HG03571 (cell line): ENCODE measurements around the gene ELAVL1.

Source experiments
- ATAC-seq: cut with Tn5 transposase; IDR thresholded peaks from one replicate; pipeline ENCODE4 v1.9.1; 2021; ENCODE audit not compliant: unreplicated experiment

ELAVL1 gene

DNA sequence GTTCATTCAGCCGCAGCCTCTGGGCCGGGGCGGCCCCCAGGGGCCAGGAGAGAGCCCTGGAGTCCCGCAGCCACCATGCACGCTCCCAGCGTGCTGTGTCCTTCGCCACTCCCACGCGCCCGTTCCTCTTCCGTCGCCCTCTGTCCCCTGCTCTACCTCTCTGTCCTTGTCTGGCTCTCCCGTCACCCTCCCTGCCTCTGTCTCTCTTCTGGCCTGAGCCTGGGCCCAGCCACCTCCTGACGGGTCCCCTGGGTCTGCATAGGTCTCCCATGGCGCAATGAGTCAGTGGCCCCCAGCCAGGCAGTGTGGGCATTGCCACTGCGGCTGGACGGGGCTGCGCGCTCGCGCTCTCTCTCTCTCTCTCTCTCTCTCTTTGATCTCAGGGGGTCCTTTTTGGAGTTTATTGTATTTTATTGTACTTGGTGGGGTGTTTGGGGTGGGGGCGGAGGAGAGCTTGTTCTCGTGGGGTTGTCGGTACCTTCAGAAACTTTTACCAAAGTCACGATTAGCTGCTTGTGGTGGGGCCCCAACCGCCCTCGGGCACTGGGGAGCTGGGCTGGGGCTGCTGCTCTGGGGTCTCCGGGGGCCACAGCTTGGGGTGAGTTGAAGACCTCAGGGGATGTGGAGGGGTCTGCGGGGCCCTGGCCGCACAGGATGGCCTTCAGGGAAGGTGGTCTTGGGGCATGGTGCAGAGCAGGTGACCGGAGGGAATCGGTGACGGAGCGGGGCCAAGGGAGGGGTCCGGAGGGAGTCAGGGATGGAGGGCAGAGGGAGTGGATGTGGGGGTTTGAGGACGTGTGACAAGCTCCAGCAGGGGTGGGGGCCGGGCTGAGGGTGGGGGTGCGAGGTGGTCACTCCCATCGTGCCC, 92.5 kb downstream of the ELAVL1 start:
- ATAC-seq = no peak

DNA sequence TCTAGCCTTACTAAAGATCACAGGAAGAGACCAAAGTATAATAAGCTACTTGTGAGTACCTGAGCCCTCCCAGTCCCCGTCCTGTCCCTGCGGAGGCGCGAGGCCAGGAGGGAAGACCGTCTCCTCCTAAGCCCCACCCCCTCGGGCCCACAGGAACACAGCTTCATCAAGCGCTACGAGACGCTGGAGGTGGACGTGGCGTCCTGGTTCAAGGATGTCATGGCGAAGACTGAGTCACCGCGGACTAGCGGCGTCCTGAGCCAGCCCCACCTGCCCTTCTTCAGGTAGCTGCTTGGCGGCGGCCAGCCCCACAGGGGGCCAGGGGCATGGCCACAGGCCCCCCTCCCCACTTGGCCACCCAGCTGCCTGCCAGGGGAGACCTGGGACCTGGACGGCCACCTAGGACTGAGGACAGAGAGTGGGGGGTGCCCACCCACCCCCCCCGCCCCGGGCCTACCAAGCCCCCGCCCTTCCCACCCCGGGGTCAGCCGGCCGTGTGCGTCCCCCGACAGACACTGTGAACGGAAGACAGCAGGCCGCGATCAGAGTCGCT, 93.2 kb downstream of the ELAVL1 start:
- ATAC-seq = no peak

- ATAC-seq = no peak
Measured at GRCh38 chr19:7911508-7912143, 93.8 kb downstream of the ELAVL1 start.

DNA sequence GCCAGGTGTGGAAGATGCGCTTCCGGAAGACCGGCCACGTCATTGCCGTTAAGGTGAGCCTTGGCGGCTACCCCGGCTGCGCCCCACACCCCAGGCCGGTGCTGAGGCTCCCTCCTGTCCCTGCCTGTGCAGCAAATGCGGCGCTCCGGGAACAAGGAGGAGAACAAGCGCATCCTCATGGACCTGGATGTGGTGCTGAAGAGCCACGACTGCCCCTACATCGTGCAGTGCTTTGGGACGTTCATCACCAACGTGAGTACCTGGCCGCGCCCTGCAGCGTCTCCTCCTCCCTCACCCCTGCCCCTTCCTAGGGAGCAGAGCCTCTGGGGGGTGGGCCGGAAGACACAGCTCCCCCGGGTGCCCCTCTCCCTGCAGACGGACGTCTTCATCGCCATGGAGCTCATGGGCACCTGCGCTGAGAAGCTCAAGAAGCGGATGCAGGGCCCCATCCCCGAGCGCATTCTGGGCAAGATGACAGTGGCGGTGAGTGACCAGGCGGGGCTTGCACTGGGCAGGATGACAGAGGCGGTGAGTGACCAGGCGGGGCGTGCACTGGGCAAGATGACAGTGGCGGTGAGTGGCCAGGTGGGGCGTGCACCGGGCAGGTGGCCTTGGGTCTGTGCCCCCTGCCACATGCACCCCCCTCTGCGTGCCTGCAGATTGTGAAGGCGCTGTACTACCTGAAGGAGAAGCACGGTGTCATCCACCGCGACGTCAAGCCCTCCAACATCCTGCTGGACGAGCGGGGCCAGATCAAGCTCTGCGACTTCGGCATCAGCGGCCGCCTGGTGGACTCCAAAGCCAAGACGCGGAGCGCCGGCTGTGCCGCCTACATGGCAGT, 94.9 kb downstream of the ELAVL1 start:
- ATAC-seq = no peak

GRCh38 chr19:7909471-7910067, 95.9 kb downstream of the ELAVL1 start:
- ATAC-seq = no peak

DNA sequence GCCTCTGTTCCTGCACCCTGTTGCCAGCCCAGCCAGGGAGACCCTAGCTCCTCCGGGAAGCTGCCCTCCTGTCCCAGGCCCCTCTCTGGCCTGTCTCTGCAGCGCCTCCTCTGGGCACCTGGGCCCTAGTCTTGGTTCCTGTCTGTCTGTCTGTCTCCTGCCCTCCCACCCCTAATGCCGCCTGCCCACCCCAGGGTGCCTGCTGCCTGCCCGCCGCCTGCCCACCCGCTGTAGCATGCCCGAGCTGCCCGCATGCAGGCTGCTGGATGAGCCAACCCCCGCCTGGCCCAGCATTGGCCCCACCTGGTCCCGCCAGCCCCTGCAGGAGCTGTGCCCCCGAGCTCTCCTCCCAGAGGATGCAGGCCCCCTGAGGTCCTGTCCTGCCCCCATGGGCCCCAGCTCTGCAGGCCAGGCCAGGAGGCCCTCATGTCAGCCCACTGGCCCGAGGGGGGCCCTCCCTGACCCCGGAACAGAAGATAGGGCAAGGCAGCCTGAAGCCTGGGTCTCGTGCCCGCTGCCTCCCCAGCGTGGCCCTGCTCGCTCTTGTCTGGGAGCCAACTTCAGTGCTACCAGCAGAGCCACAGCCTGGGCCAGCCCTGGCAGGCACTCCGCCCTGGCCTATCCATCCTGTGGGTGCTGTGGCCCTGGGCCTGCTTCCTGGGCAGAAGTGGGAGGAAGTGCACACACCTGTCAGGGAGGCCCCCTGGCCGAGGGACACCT, 96.5 kb downstream of the ELAVL1 start:
- no peak for ATAC-seq
